HepG2 (cell line): ENCODE data around the gene WDR11. TPM values are rescaled to one million over a fixed set of nuclear protein-coding genes. Genes with fewer than 3 reads are reported as not detected.

Experiments
- ATAC-seq: fragments of 200-7000 bp; cut with Tn5 transposase; 3 replicates; pipeline ENCODE4 v1.9.1; 2020; ENCODE audit warnings: mild to moderate bottlenecking, moderate library complexity
- BruUV-seq: library from RNA; stranded (reverse); fragments of 400-500 nt; replicated peaks from 2 replicates; lab custom pipeline; 2021; lab: Mats Ljungman, UMichigan
- CTCF ChIA-PET: fragments of 300-600 bp; formaldehyde crosslinking; extraction: SDS; loops from one replicate; lab custom pipeline; 2021; ENCODE audit warnings: low total read pairs, inconsistent platforms, low intra/inter-chr PET ratio; lab: Yijun Ruan, JAX
- POLR2A ChIA-PET: fragments of 350-600 bp; sonication (Branson Sonifier 250); formaldehyde crosslinking; loops from one replicate; lab custom pipeline; 2020; ENCODE audit warnings: antibody characterized with exemption, inconsistent platforms; lab: Yijun Ruan, JAX
- DNase-seq: peaks from one replicate; pipeline ENCODE4 v3.0.0-alpha.2; 2015; ENCODE audit warnings: low spot score
- FAIRE-seq: peaks from 3 replicates; lab custom pipeline; 2011; peaks lifted over from hg19 to GRCh38; lab: Jason Lieb, UNC
- H2AFZ ChIP-seq: one replicate; pipeline ENCODE4 v1.6.1; 2011; ENCODE audit warnings: low read length, inconsistent platforms
- H3K27ac ChIP-seq: fragments of 300-600 bp; 3 replicates; pipeline ENCODE4 v1.8.0; 2011; ENCODE audit warnings: mixed run types, mild to moderate bottlenecking, mixed read lengths, low read length, inconsistent platforms; ENCODE audit not compliant: insufficient read depth; ENCODE audit errors: extremely low read length
- H3K27me3 ChIP-seq, 2 experiments: fragments of 200-600 bp in 1 of 2; 2 replicates in 1 of 2; 3 replicates in 1 of 2; pipeline versions ENCODE4 v1.6.0 to v1.8.0; 2011; ENCODE audit warnings: low read length in 2 of 2, mild to moderate bottlenecking in 2 of 2, moderate library complexity in 2 of 2, inconsistent platforms in 1 of 2; ENCODE audit not compliant: insufficient read depth in 2 of 2, control insufficient read depth in 1 of 2
- H3K36me3 ChIP-seq, 2 experiments: fragments of 200-600 bp in 1 of 2; replicated peaks in 1 of 2; 2 replicates in 1 of 2; 3 replicates in 1 of 2; pipeline versions ENCODE4 v1.5.1 to v1.8.0; 2011; ENCODE audit warnings: low read length in 2 of 2, inconsistent platforms in 1 of 2; ENCODE audit not compliant: insufficient read depth in 2 of 2, control insufficient read depth in 1 of 2
- H3K4me1 ChIP-seq: 2 replicates; pipeline ENCODE4 v1.5.1; 2012; ENCODE audit warnings: low read length, inconsistent platforms; ENCODE audit not compliant: insufficient read depth
- H3K4me2 ChIP-seq: 2 replicates; pipeline ENCODE4 v1.6.0; 2011; ENCODE audit warnings: low read depth, low read length, inconsistent platforms
- H3K4me3 ChIP-seq, 3 experiments: fragments of 200-600 bp in 1 of 3; sonication (generic), shearing (Covaris generic) in 1 of 3; replicated peaks in 1 of 3; 2 replicates each; pipeline ENCODE4 v1.5.1; 2011 to 2016; ENCODE audit warnings: low read length in 3 of 3, inconsistent platforms in 2 of 3, low read depth in 2 of 3, mild to moderate bottlenecking in 2 of 3, control low read depth in 1 of 3, mixed read lengths in 1 of 3; ENCODE audit not compliant: insufficient read depth in 1 of 3
- H3K79me2 ChIP-seq: one replicate; pipeline ENCODE4 v1.6.1; 2011; ENCODE audit warnings: low read length, inconsistent platforms; ENCODE audit not compliant: insufficient read depth
- H3K9ac ChIP-seq: 2 replicates; pipeline ENCODE4 v1.6.0; 2011; ENCODE audit warnings: mild to moderate bottlenecking, low read depth, low read length, inconsistent platforms; ENCODE audit not compliant: insufficient read depth
- H3K9me3 ChIP-seq: 2 replicates; pipeline ENCODE4 v1.5.1; 2012; ENCODE audit warnings: mild to moderate bottlenecking, low read length
- H4K20me1 ChIP-seq: 2 replicates; pipeline ENCODE4 v1.6.0; 2011; ENCODE audit warnings: inconsistent platforms, mild to moderate bottlenecking, low read length, moderate library complexity; ENCODE audit not compliant: insufficient read depth
- ELF1 ChIP-seq: sonication (generic); formaldehyde crosslinking; IDR thresholded peaks from 2 replicates; pipeline ENCODE4 v1.4.0; 2020; ENCODE audit warnings: missing genetic modification reagents
- ERF ChIP-seq: IDR thresholded peaks from 2 replicates; pipeline ENCODE4 v1.6.1; 2018; ENCODE audit warnings: missing biosample characterization, missing genetic modification reagents
- GABPB1 ChIP-seq: IDR thresholded peaks from 2 replicates; pipeline ENCODE4 v1.6.1; 2016; ENCODE audit warnings: mild to moderate bottlenecking, missing genetic modification reagents, moderate library complexity, missing compliant biosample characterization
- HNRNPLL ChIP-seq: fragments of 200-400 bp; formaldehyde crosslinking; IDR thresholded peaks from 2 replicates; pipeline ENCODE4 v1.6.1; 2017; ENCODE audit warnings: mild to moderate bottlenecking, low read depth, low read length; ENCODE audit not compliant: poor library complexity, severe bottlenecking
- NR2F1 ChIP-seq, 2 experiments: fragments of 450-650 bp in 1 of 2; formaldehyde crosslinking in 1 of 2; IDR thresholded peaks; 2 replicates each; pipeline versions ENCODE4 v1.5.0 to v1.6.1; 2016 to 2020; ENCODE audit warnings: mild to moderate bottlenecking in 1 of 2, missing compliant biosample characterization in 1 of 2, missing genetic modification reagents in 1 of 2, moderate library complexity in 1 of 2
- PRDM15 ChIP-seq: sonication (generic); formaldehyde crosslinking; IDR thresholded peaks from 2 replicates; pipeline ENCODE4 v1.4.0; 2020; ENCODE audit warnings: missing genetic modification reagents
- YY1 ChIP-seq: IDR thresholded peaks from 2 replicates; pipeline ENCODE4 v1.6.1; 2011; ENCODE audit warnings: low read length, low read depth, moderate library complexity, mild to moderate bottlenecking; ENCODE audit not compliant: insufficient read depth, insufficient replicate concordance
- ZNF558 ChIP-seq: sonication (generic); formaldehyde crosslinking; IDR thresholded peaks from 2 replicates; pipeline ENCODE4 v1.9.0; 2022; ENCODE audit warnings: mild to moderate bottlenecking, missing genetic modification reagents, borderline replicate concordance
- ZNF710 ChIP-seq: sonication (generic); formaldehyde crosslinking; IDR thresholded peaks from 2 replicates; pipeline ENCODE4 v1.5.0; 2020; ENCODE audit warnings: mild to moderate bottlenecking, missing genetic modification reagents, borderline replicate concordance
- WGBS: methylation state at CpG from one replicate; pipeline ENCODE4 v1.1.6; 2017; ENCODE audit warnings: low lambda C conversion rate; 5-methylcytosine and 5-hydroxymethylcytosine counted together
- in situ Hi-C: cut with HindIII; loops from 2 replicates; pipeline ENCODE4 v1.10.0; 2017; ENCODE audit warnings: low pct_unique_long_range_greater_than_20kb; ENCODE audit not compliant: extremely low pct_ligation_motif_present
- intact Hi-C: fragments of 100-400 bp; cut with micrococcal nuclease; formaldehyde crosslinking; loops from one replicate; pipeline ENCODE4 v1.10.0; 2022; ENCODE audit not compliant: unreplicated experiment
- polyA plus RNA-seq, 8 experiments: library from polyadenylated mRNA; depleted of rRNA in 3 of 8; stranded (reverse) in 7 of 8; unstranded in 1 of 8; fragments of >200 nt; fragmentation: Illumina TruSeq in 4 of 8; extraction: Trizol in 4 of 8; gene quantifications; 2 replicates each; pipeline versions ENCODE4 v1.2.1 to v1.2.3, GENCODE V29; 2011 to 2016; ENCODE audit warnings: low read depth in 4 of 8, missing spikeins in 1 of 8, mixed read lengths in 1 of 8; ENCODE audit not compliant: insufficient read depth in 1 of 8
- total RNA-seq, 5 experiments: library from RNA; depleted of rRNA; stranded (reverse); fragments of >200 nt; fragmentation: Illumina TruSeq; extraction: Trizol; gene quantifications; 2 replicates each; pipeline ENCODE4 v1.2.3, GENCODE V29; 2016; ENCODE audit warnings: low read depth in 1 of 5

Gene WDR11
- total and polyA plus RNA-seq, 2 of the 13 experiments (the other 11 are each of a cell fraction or from before 2014, with no cell fraction given) = 38.0 to 45.2 TPM

GRCh38 chr10:120946497-120946896, 95.3 kb downstream of the WDR11 start:
- ATAC-seq (no peak), FAIRE-seq (no peak), DNase-seq (no peak)
- Histone ChIP-seq H3K79me2 (no peaks in the 10 kb centered on the region), H4K20me1 (no peaks in the 10 kb centered on the region), H3K4me3 (no peak overlapping the region), H3K36me3 (no peaks in the 10 kb centered on the region), H3K4me1 (no peaks in the 10 kb centered on the region), H3K27ac (no peak overlapping the region), H3K4me2 (no peak overlapping the region), H3K27me3 (peaks cover 0 to 11% of the 10 kb centered on the region in 2 experiments; a peak in 3 of 5 replicates), H2AFZ (no peak overlapping the region), H3K9me3 (no peaks in the 10 kb centered on the region), H3K9ac (no peak overlapping the region)
- ChIA-PET POLR2A (no interaction called here), CTCF (no interaction called here)
- intact Hi-C loops = loop anchor here (5.0 kb wide), 1 partner anchor 126 kb away; no protein-coding TSS in a partner anchor
- BruUV-seq = no TSS peak
- under 1% methylated on average over 7 of the region's 7 CpGs for WGBS
- in situ Hi-C loops = loop anchor here (5.0 kb wide), 2 partner anchors 661 to 941 kb away; no protein-coding TSS in a partner anchor
- TF ChIP-seq ZNF558 (no peak), ELF1 (no peak), GABPB1 (CRISPR knock-in tag) (no peak), NR2F1 (CRISPR knock-in tag; IDR thresholded peaks at IDR 0.05) (no peak), PRDM15 (CRISPR knock-in tag) (peak; percentile 82; the same call in 1 of the 2 replicates), HNRNPLL (no peak), ZNF710 (no peak), ERF (no peak), YY1 (no peak)
